Hepatocyte (in vitro differentiated cells): Measurements from ENCODE around the gene GRB14.

Experiments
- CTCF ChIP-seq: fragments of 200-600 bp; sonication (generic); IDR thresholded peaks from 2 replicates; pipeline ENCODE4 v1.5.1; 2016; ENCODE audit warnings: antibody characterized with exemption, mild to moderate bottlenecking; ENCODE audit not compliant: poor library complexity
- EZH2 ChIP-seq: fragments of 200-600 bp; sonication (generic); IDR thresholded peaks from 2 replicates; pipeline ENCODE4 v1.6.1; 2016; ENCODE audit warnings: antibody characterized with exemption, mild to moderate bottlenecking, borderline replicate concordance
- EZH2phosphoT487 ChIP-seq: fragments of 200-600 bp; sonication (generic); IDR thresholded peaks from one replicate; pipeline ENCODE4 v1.6.1; 2018; ENCODE audit warnings: antibody characterized with exemption, mild to moderate bottlenecking, low read depth, moderate library complexity; ENCODE audit not compliant: unreplicated experiment, severe bottlenecking

- TF ChIP-seq CTCF (no peak), EZH2 (no peak), EZH2phosphoT487 (no peak)
Observed at GRCh38 chr2:164661349-164661748, 40.1 kb upstream of the GRB14 start.
